Stimulated activated CD8-positive, alpha-beta memory T cell treated with anti-CD3 and anti-CD28 coated beads, Interleukin-12 subunit alpha, Interleukin-12 subunit beta, amount 100 ng/mL, for 4 hours (primary cell): ENCODE measurements around the gene TRIM17.

ENCODE experiments used
- DNase-seq: peaks from one replicate; pipeline ENCODE4 v3.0.0-alpha.2; 2020; ENCODE audit warnings: low read depth

Gene TRIM17, protein sequence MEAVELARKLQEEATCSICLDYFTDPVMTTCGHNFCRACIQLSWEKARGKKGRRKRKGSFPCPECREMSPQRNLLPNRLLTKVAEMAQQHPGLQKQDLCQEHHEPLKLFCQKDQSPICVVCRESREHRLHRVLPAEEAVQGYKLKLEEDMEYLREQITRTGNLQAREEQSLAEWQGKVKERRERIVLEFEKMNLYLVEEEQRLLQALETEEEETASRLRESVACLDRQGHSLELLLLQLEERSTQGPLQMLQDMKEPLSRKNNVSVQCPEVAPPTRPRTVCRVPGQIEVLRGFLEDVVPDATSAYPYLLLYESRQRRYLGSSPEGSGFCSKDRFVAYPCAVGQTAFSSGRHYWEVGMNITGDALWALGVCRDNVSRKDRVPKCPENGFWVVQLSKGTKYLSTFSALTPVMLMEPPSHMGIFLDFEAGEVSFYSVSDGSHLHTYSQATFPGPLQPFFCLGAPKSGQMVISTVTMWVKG

DNA sequence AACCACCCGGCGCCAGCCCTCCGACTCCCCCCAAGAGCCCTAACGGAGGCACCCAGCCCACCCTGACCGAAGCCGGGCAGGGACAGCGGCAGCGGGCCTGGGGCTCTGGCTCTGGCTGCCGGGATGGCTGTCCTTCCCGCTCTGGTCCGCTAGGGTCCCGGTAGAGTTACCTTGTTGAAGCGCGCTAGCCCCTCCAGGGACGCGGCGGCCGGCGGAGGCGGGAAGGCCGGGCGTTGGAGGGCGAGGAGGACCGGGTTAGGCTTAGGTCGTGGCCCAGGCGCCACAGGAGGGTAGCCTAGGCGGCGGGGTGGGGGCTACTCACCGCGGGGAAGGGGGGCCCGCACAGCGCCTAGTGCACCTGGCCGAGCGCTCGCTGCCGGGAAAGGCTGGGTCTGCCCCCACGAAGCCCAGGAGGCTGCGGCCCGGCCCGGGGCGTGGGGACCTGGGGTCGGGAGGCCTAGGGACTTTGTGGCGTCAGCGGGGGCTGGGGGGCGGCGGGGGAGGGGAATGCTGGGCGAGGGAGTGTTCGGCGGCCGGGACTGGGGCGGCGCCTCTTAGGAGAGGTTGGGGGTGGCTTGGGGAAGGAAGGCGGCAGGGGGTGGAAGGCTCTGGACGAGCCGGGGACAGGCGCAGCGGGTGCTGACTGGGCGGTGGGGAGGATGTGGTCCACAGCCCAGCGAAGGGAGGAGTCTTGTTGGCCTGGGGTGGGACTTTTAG is at the start of gene TRIM17:
TRIM17 (minus strand) TSS at position 645 of the 717 bp plus-strand sequence. CDS start 1,789 bp downstream, outside the sequence.
- DNase-seq = no peak

DNA sequence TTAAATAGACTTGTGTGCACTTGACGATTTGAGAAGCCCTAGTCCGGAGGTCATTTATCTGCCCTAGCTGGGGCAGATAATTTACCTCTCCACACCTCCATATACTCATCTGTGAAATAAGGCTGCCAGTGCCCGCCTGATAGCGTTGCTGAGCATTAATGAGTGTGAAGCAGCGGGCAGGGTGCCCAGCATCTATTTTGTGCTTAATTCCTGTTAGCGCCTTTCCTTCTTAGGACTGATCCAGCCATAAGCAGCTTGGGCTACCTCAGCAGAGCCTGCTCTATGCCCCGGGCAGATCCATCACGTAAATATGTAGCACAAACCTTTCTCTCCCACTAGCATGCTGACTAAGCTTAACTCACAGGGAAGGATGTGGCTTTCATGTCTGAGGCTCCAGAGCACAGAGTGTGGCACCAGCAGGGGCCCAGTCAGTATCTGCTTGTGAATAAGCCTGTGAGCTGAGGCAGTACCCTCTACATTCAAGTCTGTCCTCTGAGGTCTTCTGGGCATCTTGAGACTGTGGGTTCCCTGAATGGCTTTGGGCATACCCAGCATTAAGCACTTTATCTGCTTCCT is 49.0 kb upstream of the TRIM17 start:
- no peak for DNase-seq

DNA sequence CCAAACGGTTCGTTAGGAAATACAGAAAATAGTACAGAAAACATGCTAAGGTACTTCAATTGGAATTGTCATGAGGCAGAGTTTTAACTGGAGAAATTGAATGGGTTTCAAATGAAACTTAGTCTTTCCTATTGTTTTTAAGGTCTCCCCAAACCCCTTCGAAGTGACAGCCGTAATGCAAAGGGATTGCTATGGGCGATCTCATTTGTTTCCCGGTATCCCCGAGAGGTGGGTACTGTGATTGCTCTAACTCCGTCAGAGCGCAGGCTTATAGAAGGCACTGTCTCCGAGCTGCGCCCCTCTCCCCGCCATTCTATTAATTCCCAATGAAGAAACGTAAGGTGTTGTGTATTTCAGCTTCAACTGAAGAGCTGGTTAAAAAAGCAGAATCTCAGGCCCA is 48.5 kb upstream of the TRIM17 start:
- no peak for DNase-seq

DNA sequence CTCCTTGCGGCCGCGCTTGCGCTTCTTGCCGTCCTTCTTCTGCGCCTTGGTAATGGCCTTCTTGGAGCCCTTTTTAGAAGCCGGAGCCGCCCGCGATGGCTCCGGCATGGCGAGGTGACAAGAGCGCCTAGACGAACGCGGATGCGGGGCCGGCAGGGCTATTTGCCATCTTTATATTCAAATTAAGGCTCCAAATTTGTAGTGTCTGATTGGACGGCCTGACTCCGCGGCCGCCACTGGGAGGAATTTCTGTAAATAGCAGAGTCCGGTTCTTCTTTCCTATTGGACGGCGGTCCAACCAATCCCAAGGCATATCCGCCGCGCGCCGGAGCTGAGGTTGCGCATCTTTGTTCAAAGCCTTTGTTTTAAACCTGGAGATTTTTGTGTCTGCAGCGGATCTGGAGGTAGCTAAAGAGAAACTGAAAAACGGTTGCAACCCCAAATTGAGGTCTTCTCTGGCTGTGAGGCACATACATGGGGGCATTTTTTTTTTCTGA is 47.9 kb upstream of the TRIM17 start:
- DNase-seq = peak; percentile 67

DNA sequence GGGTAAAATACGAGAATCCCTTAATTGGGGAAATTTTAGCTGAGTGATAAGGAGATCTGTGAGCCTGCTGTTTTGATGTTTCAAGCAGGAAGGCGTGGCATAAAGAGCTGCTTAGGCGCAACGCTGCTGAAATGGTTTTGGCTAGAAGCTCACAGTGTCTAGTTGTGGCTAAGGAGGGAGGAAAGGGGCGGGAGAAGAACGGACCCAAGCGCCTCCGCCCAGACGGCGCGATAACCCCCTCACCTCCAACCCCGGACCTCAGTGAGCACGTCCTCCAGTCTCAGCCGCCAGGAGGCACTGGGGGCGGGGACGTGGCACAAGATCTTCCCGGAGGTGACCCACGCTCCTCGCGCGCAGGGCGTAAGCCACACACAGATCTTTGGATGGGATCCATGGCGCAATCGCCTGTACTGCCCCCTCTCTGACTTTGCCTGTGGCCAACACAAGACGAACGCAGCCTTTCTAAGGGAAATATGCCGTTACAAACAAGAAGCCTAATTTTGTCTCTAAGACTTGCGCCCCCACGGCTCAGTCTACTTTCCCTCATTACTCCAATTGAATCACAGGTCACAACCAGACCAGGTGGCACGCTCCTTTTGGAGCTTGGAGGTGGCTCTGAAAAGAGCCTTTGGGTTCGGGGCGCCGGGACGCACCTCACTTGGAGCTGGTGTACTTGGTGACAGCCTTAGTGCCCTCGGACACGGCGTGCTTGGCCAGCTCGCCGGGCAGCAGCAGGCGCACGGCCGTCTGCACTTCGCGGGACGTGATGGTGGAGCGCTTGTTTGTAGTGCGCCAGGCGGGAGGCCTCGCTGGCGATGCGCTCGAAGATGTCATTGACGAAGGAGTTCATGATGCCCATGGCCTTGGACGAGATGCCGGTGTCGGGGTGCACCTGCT is 47.1 kb upstream of the TRIM17 start:
- no peak for DNase-seq

DNA sequence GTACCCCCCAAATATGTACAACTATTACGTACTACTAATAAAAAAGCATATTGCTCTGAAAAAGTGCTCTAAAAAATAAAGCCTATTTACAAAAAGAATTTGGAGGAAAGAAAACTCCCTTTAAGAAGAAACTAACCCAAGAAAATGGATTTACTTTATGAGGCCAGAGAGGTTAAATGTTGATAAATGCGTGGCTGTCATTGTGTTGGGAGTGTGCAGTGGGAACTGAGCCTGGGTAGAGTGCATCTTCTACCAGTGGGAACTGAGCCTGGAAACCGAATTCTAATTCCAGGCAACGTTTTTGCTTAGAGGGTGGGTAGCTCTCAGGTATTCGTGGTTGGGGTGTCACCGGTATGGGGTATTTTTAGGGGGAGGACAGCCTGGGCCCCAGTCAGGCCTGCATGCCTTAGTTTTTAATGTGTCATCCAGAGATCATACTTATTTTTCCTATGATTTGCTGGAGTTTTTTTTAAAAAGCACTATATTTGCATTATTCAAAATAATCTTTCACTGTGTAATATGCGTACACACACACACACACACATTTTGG is 46.4 kb upstream of the TRIM17 start:
- DNase-seq = no peak

DNA sequence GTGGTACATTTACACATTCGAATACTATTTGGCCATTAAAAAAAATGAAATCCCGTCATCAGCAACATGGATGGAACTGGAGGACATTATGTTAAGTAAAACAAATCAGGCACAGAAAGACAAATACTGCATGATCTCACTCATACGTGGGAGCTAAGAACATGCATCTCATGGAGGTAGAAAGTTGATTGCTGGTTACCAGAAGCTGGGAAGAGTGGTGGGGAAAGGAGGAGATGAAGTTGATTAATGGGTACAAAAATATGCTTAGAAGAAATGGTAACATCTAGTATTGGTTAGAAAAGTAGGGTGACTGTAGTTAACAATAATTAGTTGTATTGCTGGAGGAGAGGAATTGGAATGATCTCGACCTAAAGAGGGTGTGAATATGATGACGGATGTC is 45.9 kb upstream of the TRIM17 start:
- DNase-seq = no peak

DNA sequence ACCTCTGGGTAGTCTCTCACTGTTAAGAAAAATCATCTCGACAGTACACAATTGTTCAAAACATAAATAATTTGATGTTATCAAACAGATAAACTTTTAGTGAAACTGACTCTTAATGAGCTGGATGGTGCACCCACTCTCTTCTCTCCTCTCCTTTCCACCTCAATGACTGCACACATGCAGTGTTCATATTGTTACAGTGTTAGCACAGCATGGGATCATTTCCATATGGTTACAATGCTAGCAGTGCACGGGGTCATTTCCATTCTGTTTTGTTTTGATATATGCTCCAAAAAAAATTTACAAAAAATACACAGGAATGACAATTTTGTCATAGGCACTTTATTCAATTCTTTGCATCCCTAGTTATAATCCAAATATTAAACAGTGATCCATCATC is 44.2 kb upstream of the TRIM17 start:
- DNase-seq = no peak

DNA sequence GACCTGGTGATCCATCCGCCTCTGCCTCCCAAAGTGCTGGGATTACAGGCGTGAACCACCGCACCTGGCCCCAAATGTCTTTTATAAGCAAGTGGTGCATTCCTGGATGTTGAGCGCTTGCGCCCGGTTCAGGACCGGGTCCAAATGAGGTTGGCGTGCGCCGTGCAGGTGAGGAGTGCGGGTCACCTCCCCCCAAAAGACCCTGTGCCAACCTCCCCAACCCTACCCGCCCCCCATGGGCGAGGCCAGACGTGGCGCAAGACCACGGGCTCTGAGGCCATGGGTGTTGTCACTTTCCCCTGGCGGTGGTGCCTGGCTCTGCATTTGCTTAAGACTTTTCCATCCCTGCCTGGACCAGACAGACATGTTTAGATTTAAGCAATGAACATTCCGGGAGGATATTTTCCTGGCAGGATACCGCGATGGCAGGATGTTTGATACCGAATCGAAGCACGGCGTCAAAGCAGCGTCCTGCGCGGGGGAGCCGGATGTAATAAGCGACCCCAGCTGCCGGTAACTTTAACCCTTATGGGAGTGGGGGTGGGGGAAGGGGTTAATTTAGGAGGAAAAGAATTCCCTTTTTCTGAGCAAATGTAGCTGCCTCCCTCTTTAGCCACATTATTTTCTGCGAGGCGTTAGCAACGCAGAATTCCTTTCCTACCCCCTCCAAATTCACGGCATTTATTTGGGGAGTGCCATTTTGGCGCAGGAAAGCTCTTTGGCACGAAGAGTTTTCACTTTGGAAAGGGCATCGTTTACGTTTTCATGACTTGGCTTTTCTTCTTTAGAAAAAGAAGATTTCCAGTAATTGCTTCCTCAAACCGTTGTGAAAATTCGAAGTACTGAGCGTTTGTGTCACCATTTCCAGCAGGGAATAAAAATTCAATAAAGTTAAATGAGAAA is 42.7 kb upstream of the TRIM17 start:
- DNase-seq = peak; percentile 24

DNA sequence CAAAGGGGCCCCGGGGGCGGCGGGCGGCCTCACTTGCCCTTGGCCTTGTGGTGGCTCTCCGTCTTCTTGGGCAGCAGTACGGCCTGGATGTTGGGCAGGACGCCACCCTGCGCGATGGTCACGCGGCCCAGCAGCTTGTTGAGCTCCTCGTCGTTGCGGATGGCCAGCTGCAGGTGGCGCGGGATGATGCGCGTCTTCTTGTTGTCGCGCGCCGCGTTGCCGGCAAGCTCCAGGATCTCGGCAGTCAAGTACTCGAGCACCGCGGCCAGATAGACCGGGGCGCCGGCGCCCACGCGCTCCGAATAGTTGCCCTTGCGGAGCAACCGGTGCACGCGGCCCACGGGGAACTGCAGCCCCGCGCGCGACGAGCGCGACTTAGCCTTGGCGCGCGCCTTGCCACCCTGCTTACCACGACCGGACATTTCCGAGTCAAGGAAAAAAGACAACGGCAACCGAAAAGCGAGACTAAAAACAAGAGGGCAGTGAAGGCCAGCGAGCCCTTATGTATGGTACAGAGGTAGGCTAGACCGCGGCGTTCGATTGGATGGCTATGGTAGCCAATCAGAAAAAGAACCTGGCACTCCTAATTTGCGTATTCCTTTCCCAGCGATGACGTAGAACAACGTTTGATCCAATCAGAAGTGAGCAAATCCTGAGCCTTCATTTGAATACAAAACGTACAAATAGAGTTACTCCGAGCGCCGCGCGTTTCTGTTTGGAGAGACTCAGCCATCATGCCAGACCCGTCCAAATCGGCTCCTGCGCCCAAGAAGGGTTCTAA is 40.9 kb upstream of the TRIM17 start:
- DNase-seq = peak; percentile 66

DNA sequence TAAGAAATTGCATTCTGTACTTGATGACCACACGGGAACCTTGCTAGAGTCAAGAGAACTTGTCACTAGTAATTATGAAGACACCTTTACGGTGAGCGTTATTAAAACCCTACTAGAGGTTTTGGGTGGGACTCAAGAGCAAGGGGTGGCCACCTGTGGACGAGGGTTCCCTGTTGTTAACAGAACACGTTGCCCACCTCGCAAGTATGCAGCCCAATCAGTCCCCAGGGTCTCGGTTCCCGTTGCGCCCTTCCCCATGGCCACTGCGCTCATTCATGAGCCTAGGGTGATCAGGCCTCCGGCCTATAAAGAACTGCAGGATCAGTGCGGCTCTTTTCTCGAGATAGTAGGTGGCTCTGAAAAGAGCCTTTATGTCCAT is 40.3 kb upstream of the TRIM17 start:
- no peak for DNase-seq

DNA sequence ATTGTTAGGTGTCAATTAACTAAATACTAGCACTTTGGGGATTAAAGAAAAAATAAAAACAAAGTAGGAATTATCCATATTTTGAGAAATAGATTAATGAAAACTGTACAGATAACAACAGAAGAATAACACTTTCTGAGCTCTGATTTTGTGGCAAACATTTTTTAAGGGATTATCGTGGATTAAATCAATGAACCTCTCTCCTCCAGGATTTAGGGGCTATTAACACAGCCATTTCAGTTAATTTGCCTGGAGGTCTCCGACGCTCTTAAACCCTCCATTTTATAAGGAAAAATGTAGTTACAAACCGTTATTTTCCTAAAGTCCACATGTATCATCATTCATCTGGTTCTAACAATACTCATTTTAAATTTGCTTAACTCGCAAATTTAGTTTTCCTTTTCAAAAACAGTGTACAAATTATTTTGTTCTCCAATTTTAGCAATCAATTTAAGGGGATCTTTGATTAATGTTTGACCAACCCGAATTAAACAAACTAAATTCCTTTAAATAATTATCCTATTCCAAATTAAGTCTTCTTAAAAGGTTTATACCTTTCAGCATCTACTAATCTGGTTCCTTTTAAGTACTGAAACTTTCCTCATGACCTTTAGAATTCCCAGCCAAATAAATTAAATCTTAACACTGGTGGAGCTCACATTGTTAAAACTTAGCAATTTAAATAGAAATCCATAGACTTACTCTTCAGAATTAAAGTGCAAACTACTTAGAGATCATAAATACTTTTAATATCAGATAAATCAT is 39.8 kb upstream of the TRIM17 start:
- DNase-seq = no peak

DNA sequence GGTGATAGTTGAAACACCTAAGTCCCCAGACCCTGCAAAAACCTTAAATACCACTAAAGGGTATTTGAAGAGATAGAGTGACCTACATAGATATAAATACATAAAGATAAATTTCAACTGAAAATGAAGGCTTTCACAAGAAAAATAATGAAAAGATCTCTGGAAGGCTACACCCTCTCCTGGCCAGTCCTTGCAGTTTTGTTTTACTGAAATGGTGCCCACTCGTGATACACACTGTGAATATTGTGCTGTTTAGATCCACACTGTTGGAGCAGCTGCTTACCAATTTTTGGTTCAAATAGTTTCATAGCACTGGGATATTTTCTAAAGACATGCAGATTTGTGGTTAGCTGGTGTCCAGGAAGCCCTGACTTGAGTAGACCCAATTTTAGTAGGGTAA is 39.1 kb upstream of the TRIM17 start:
- no peak for DNase-seq

DNA sequence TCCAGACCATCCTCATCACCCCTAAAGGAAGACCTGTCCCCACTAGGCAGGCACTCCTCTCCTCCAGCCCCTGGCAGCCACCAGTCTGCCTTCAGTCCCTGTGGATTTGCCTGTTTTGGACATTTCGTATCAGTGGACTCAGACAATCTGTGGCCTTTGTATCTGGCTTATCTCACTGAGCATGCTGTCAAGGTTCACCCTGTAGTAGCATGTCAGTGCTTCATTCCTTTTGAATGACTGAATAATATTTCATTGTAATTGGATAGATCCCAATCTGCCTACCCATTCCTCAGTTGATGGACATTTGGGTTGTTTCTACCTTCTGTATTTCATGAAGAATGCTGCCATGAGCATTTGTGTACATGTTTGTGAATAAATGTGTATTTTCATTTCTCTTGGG is 37.6 kb upstream of the TRIM17 start:
- no peak for DNase-seq

DNA sequence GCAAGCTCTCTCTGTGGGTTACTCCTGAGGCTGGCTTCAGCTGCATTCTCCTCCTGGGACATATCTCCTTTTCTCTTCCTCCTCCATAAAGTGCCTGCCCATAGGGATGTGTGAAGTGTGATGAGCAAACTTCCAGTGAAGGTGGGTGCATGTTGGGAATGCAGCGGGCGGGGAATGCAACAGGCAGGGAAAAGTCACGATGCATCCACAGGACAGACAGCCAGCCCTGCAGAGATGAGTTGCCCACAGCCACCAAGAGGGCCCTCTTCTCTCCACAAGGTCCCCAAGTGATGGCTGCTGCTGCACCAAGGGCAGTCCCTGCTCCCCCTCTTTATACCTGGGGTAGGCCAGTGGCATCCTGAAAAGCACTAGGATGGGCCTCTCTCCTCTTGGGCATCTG is 37.0 kb upstream of the TRIM17 start:
- DNase-seq = no peak

DNA sequence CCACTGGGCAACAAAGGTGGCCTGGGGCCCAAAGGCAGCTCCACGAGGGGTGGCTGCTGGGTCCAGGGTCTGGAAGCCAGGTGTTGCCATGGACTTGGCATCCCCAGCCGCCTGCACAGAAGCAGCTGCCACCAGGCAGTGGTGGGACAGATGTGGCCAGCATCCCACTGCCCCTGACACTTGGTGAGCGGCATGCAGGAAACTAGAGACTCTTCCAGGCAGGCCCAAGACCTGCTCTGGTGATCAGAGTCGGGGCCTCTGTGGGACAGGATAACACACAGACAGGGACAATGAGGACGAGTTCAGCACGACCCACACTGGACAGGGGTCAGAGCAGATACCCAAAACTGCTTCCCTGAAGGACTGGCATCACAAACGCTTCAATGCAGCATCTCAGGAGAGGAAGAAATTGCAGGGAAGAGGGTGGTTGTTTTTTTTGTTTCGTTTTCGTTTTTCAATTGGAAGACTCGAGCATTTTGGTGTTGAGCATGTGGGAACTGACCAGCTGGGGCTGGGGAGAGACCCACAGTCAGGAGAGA is 36.4 kb upstream of the TRIM17 start:
- no peak for DNase-seq

DNA sequence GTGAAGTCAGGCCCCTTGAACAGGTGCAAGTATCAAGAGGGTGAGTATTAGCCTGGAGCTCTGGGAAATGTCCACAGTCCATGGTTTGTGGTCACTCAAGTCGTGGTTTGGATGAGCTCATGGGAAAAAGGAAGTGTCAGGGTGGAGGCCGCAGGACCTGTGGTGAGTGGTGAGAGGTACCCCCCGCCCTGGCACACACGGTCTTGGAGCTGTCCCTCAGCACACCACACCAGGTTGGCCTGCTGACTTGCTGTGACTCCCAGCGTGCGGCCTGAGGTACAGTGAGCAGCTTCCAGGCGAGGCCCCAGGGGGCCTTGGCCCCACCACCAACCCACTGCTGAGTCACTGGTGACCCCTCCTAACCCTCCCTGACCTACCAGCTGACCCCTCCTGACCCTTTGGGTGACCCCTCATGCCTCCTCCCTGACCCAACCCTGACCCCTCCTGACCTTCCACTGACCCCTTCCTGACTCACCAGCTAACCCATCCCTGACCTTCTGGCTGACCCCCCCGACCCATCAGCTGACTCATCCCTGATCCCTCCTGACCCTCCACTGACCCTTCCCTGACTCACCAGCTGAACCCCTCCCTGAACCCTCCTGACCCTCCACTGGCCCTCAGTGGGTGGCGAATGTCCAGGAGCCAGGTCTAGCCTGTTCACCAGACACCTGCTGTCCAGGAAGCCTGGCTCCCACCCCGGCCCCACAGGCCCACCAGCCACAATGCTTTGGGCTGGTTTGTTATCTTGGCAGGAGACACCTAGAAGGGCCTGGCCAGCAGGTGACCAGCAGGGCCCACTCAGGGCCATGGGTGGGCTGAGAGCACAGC is 35.7 kb upstream of the TRIM17 start:
- DNase-seq = no peak

DNA sequence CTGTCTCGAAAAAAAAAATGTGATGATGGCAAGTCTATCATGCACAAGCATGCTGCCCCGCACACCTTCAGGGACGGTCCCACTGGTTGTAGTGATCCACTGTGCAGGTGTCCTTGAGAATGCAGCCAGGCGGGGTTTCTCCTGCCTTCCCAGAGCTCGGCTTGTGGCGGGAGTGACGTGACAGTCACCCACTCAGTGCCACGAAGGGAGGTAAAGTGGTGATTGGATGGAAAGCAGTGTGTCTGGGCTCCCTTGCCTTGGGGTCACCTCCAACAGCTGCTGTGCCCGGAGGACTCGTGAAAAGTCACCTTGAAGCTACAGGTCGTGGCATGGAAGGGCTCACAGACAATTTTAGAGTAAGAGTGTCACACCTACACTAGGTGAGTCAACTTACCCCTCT is 33.5 kb upstream of the TRIM17 start:
- no peak for DNase-seq
